HG03045 (cell line): ENCODE data around the gene KCNN1.
"Not testable (repeated sequence)": the region's sequence is repeated elsewhere in the genome, so short reads cannot be mapped to it uniquely, and the experiment has no call there.

Source experiments
- ATAC-seq: cut with Tn5 transposase; IDR thresholded peaks from one replicate; pipeline ENCODE4 v1.9.1; 2021; ENCODE audit warnings: mild to moderate bottlenecking, moderate library complexity; ENCODE audit not compliant: unreplicated experiment

The KCNN1 gene

DNA sequence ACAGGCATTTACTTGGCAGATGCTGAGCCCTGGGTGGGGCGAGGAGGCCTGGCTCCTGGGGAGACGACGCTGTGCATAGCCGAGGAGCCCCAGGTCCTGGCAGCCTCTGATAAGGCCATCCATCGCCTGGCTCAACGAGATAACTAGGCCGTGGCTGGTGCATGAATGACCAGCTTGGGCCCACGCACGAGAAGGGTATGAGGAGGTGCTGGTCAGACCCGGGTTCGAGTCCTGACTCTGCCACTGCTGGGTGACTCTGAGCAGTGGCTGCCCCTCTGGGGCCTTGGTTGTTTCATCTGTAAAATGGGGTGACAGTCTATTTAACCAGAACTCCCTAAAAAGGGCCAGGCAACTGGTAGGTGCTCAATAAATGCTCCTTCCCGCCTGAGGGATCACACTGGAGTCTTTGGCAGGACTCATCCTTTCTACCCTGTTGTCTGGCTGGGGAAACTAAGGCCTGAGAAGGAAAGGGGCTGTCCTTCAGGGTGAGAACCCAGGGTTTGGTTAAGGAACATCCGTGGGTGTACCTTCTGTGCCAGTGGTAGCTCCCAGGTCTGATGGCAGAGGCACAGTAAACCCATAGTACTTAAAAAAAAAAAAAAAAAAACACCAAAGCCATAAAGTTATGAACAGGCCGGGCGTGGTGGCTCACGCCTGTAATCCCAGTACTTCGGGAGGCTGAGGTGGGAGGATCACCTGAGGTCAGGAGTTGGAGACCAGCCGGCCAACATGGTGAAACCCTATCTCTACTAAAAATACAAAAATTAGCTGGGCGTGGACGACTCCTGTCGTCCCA lies 33.0 kb downstream of the KCNN1 start:
- no peak for ATAC-seq

DNA sequence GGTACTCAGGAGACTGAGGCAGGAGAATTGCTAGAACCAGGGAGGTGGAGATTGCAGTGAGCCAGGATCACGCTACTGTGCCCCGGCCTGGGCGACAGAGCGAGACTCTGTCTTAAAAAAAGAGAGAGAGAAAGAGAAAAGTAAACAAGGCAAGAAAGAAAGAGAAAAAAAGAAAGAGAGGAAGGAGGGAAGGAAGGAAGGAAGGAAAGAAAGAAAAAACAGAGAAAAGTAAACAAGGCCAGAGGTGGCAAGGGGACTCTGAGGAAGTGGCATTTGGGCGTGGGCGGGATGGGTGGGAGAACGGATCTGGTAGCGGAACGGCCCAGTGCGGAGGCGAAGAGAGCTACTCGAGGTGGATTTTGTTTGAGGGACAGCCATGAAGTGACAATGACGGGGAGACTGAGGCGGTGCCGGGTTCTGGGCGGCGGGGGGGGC lies 33.6 kb downstream of the KCNN1 start:
- ATAC-seq: no peak

DNA sequence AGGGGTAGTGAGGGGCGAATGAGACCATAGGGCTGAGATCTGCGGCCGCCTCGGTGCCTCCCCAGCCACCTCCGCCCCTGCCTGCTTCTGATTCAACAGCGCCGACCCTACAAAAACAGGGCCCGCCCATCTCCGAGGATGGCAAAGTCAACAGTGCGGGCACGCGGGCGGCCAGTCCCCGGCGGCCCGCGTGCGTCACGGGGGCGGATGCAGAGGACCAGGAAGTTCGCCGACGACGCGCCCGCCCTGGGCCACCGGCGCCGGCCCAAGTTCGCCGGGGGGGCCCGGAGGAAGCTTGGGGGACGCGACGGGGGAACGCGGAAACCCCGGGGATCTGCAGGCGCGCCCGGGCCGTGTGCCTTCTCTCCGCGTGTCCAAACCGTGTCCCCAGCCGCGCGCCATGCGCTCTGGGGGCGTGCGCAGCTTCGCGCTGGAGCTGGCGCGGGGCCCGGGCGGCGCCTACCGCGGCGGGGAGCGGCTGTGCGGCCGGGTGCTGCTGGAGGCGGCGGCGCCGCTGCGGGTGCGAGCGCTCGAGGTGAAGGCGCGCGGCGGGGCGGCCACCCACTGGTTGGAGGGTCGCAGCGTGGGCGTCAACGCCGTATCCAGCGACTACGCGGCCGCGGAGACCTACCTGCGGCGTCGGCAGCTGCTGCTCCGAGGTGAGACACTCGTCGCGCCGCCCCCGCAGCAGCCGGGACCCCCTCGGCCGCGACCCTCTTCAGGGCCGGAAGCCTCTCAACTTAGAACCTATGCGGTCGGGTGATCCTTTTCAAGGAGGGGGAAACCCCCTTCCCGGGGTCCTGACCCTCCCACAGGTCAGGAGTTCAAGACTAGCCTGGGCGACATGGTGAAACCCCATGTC lies 34.2 kb downstream of the KCNN1 start:
- ATAC-seq: peak; percentile 52

DNA sequence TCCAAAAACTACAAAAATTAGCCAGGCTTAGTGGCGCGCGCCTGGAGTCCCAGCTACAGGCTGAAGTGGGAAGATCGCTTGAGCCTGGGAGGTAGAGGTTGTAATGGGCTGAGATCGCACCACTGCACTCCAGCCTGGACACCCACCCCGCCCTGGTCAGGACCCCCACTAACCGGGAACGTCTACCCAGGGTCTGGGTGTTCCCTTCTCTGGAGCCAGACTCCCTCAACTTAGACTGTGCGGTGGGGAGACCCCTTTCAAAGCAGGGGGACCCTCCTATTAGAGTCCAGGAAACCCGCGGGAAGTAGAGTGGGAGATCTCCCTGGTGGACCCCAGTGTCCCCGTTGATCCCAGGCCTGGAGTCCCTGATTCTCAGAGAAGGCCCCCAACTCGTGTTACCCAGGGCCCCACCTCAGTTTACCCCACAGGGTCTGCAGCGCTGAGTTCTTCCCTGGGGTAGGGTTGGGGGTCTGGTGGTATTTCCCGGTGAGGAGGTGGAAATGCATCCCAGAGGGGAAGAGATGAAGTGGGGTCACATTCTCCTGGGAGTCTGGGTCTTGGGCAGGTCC lies 35.0 kb downstream of the KCNN1 start:
- ATAC-seq: no peak

DNA sequence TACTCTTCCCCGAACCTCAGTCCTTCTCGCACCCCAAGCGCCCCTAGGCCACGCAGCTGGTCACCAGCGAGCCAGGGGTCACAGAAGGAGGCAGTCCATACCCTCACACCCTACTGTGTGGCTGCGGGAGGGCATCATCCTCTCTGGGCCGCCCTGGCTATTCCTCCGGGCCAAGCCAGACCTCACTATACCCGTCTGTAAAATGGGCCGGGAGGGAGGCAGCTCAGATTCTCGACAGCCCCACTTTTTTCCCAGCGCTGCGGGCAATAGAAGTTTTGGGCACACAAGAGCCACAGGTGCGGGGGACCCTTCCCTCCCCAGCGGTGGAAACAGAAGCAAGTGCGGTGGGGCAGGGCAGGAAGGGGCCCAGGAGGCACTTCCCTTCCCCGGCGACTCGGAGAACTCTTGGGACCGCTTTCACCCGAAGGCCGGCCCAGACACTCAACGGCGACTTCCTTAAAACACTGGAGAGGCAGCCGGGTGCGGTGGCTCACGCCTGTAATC lies 35.5 kb downstream of the KCNN1 start:
- no peak for ATAC-seq

DNA sequence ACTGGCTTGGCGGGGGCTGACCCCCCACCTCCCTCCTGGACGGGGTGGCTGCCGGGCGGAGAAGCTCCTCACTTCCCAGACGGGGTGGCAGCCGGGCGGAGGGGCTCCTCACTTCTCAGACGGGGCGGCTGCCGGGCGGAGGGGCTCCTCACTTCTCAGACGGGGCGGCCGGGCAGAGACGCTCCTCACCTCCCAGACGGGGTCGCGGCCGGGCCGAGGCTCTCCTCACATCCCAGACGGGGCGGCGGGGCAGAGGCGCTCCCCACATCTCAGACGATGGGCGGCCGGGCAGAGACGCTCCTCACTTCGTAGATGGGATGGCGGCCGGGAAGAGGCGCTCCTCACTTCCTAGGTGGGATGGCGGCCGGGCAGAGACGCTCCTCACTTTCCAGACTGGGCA lies 38.8 kb downstream of the KCNN1 start:
- ATAC-seq: not testable (repeated sequence)

DNA sequence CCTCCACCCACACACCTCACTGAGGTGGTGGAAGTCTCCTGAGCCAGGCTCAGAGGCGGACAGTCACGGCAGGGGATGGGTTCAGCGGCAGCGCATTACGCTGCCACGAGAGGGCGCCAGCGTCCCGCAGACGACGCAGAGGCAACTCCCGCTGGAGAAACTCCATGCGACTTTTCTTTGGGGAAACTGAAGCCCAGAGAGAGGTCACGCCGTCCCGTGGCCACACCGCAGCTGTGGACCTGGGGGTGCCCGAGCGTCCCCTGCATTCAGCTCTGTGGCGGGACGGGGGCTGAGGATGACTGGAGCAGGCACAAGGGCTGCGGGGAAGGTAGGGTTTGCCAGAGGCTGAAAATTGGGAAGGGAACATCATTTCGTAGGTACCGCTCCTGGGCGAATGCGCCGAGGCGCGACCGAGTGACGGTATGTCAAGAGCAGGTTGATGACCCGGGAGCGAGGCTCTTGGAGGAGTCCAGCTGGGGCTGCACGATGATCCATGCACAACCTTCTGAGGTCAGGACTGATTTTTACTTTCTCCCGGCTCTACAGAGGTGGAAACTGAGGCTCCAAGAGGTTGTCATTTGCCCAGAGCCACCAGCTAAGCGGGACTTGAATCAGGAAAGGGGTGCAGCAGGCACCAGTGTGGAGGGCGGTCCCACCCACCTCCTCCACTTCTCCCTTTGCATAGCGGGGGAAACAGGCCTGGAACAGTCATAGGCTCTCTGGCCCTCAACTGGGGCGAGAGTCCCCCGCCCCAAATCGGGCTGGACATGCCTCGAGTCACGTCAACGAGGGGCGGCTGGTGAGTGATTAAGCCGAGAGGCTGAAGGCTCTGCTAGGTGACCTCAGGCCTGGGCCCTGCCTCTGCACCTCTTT lies 40.4 kb downstream of the KCNN1 start:
- peak; percentile 51 for ATAC-seq

DNA sequence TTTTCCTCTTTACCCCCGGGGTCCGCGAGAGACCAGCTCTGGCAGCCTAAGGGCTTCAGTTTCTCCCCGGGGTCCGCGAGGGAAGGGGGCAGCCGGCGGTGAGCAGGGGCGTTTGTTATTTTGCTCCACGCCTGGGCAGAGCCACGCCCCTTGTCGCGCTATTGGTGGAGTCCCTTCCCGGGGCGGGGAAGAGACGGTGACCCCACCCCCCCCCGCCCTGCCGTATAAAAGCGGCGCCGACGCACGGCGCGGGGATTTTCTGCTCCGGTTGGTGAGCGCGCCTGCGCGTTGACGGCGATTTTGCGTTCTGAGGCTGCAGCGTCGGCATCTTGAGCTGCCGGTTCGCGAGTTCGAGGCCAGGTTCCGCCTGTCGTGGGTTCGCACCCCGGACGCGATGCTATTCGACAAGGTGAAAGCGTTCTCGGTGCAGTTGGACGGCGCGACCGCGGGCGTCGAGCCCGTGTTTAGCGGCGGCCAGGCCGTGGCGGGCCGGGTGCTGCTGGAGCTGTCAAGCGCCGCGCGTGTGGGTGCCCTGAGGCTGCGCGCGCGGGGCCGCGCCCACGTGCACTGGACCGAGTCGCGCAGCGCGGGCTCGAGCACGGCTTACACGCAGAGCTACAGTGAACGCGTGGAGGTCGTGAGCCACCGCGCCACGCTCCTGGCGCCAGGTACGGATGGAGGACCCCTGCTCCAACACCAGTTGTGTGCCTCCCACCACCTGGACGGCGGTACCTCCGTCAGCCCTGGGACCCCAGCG lies 41.2 kb downstream of the KCNN1 start, which contains the start of gene ARRDC2:
Gene ARRDC2 (plus strand): TSS at position 254 of the 757 bp plus-strand sequence. CDS start 141 bp downstream, at position 395.
- peak; percentile 63 for ATAC-seq

DNA sequence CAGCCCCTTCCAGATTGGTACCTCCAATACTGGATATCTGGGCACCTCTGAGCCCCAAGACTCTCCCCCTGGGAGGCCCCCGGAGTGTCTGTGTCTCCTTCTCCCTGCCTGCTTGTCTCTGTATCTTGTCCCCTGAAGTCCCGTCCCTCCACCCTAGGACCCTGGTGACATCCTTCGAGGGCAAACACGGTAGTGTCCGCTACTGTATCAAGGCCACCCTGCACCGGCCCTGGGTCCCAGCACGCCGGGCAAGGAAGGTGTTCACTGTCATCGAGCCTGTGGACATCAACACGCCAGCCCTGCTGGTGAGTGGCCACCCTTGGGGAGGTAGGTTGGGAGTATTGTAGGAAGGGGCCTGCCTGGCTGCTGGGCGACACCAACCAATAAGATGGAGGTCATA lies 41.9 kb downstream of the KCNN1 start:
- ATAC-seq: no peak

DNA sequence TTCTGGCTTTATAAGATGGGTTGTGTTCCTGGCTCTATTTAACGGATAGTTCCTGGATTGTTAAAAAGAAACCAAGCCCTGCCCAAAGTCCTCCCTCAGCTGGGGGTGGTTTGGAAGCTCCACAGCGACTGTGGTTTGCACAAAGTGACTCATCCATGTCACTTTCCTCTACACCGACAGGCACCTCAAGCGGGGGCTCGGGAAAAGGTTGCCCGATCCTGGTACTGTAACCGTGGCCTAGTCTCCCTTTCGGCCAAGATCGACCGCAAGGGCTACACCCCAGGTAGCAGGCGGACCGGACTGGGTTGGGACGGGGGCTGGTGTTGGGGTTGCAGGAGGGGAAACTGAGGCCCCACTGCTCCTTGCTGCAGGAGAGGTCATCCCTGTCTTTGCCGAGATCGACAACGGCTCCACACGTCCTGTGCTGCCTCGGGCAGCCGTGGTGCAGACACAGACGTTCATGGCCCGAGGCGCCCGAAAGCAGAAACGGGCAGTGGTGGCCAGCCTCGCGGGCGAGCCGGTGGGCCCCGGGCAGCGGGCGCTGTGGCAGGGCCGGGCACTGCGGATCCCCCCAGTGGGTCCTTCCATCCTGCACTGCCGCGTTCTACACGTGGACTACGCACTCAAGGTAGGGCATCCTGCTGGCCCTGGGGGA lies 42.6 kb downstream of the KCNN1 start:
- no peak for ATAC-seq

DNA sequence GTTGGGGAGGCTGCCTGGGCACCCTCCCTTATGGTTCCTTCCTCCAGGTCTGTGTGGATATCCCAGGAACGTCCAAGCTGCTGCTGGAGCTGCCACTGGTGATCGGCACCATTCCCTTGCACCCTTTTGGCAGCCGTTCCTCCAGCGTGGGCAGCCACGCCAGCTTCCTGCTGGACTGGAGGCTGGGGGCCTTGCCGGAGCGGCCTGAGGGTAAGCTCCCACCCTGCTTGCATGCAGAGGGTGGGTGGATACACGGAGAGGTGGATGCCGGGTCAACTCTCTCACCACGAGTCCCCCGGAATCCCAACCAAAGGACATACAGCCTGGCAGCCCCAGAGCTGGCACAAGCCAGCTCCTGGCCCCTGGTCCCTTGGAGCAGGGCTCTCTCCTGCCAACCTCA lies 43.2 kb downstream of the KCNN1 start:
- no peak for ATAC-seq

DNA sequence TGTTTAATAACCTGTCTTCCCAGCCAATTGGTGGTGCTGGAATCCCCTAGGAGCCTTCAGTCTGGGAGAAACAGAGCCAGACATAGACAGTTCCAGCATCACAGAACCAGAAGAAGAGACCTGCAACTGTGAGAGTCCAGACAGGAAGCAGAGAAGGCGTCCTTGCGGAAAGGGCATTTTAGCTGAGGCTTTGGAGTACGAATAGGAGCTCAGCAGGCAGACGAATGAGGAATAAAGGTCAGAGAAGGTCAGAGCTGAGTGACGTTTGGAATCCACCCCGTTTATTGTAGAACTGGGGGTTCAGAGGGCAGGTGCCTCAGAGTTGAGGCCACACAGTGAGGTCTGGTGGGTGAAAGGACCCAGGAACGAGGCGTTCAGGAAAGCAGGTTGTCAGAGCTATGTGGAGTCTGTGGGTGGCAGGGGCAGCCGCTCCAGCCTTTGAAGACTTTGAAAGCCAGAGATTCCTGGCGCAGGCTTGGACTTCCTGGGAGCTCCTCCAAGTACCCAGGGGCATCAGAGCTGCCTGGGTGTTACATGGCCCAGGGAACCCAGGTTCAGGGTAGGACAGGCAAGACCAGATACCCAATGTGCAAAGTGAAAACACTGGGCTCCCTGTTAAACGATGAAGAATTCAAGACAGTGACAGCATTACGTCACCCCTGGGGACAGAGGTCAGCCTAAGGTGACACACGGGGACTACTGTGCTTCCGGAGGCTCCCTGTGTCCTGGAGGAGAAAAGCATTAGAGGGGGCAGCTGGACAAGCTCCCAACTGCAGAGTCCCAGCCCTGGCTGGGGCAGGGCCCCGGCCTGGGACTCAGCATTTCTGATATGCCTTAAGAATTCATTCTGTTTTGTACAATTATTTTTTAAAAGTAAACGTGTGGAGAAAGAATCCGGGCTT lies 46.6 kb downstream of the KCNN1 start:
- no peak for ATAC-seq

DNA sequence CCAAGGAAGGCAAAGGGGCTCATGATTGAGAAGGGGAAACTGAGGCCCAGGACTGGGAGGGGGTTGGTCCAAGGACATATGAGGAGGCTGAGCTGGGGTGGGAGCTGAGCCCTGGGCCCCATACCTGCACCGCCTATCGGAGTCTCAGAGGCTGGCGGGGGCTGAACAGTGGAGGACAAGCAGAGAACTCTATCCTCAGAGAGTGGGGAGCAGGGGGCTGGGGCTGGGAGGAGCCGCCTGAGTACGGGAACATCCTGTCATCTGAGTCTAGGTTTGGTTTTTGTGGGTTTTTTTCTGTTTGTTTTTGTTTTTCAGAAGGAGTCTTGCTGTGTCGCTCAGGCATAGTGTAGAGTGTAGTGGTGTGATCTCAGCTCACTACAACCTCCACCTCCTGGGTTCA lies 47.3 kb downstream of the KCNN1 start:
- no peak for ATAC-seq

DNA sequence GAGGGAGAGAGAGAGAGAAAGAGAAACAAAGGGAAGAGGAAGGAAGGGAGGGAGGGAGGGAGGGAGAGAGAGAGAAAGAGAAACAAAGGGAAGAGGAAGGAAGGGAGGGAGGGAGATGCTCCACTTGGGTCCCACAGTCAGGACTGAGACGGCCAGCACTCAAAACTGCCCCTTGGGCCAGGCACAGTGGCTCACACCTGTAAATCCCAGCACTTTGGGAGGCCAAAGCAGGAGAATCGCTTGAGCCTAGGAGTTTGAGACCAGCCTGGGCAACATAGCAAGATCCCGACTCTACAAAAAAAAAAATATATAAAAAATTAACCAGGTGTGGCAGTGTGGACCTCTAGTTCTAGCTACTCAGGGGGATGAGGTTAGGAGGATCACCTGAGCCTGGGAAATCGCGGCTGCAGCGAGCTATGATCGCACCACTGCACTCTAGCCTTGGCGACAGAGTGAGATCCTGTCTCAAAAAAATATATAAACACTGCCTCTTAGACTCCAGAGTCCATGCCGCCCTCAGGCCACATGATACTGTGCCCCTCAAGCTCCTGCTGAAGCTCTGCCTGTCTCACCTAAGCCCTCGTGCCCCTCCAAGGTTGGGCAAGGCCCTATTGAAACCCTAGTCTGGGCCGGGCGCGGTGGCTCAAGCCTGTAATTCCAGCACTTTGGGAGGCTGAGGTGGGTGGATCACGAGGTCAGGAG lies 49.5 kb downstream of the KCNN1 start:
- ATAC-seq: no peak

DNA sequence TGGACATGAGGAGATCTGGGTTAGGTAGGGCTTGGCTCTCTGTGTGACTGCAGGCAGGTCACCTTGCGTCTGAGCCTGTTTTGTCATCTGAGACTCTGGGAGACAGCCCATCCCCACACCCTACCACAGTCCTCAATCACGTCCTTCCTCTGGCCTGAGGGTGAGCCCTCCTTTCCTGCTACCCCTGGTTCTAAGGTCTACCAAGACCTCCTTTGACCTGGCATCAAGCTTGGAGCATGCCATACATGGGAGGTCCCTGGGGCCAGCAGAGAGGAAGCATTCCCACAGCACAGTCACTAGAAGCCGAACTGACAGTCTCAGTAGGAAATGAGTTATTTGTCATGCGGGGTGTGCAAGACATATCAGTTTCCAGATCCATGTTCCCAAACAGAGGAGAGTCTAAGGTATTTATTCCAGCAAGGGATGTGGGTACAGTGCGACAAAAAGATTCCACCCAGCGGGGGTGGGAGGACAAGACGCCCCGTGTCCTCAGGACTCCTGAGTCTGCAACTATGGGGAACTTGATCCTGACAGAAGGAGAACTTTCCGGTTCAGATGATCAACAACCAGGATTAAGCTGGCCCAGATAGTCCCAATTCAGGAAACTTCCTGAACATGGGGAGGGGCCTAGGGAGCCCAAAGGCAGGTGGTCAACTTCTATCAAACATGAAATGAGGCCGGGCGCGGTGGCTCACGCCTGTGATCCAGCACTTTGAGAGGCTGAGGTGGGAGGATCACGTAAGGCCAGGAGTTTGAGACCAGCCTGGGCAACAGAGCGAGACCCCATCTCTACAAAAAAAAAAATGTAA lies 50.6 kb downstream of the KCNN1 start:
- ATAC-seq: no peak

DNA sequence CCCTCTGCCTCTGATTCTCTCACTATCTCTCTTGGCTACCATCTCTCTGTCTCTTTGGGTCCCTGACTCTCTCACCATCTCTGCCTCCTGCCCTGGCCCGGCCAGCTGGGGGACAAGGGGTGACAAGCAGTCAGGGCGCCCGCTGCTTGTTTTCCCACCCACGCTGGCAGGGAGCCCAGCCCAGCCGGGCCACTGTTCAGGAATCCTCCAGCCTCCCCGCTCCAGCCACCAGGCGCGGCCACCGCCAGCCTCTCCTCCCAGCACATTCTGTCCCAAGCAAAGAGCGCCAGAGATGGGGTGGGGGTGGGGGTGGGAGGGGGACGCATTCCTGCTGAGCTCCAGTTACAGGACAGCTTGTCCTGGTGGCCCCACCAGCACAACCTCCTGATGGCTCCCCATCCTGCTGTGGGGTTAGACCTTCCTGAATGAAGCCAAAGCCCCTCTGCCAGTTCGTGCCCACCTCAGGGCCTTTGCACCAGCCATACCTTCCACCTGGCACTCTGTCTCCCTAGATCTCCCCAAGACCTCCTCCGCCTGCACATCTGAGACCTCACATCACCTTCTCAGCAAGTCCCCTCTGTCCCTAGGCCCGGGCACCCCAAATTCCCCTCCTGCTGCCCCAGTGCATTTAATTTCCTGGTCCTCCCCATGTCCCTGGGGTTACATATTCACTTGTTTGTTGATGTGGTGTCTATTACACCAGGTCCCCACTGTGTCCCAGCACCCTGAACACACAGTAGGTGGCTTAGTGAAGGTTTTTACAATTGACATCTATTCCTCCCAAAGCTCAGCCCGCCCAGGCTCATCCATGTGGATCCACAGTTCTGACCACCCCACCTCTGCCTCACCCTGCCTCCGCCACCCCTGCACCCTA lies 53.5 kb downstream of the KCNN1 start:
- no peak for ATAC-seq
